MCF 10A (cell line): ENCODE measurements around the gene TTC39C. TPM values are rescaled to one million over a fixed set of nuclear protein-coding genes. Genes with fewer than 3 reads are reported as not detected.

Source experiments
- BruUV-seq: library from RNA; stranded (reverse); fragments of 400-500 nt; replicated peaks from 2 replicates; lab custom pipeline; 2021; lab: Mats Ljungman, UMichigan
- CTCF ChIA-PET: fragments of 300-600 bp; sonication (Branson Sonifier 250); formaldehyde crosslinking; extraction: SDS; loops from one replicate; lab custom pipeline; 2021; ENCODE audit warnings: antibody characterized with exemption, inconsistent platforms; lab: Yijun Ruan, JAX
- POLR2A ChIA-PET: fragments of 300-600, 350-650 bp; sonication (Branson Sonifier 250); formaldehyde crosslinking; extraction: SDS; loops from one replicate; lab custom pipeline; 2020; ENCODE audit warnings: antibody characterized with exemption, inconsistent platforms; lab: Yijun Ruan, JAX
- DNase-seq: peaks from one replicate; pipeline ENCODE4 v3.0.0-alpha.2; 2018; ENCODE audit not compliant: unreplicated experiment
- H3K27ac Mint-ChIP-seq: one replicate; pipeline ENCODE4 v1.8.0; 2022; ENCODE audit warnings: mild to moderate bottlenecking, low read depth, mixed read lengths; ENCODE audit not compliant: unreplicated experiment
- H3K27me3 Mint-ChIP-seq: one replicate; pipeline ENCODE4 v1.8.0; 2022; ENCODE audit warnings: mixed read lengths; ENCODE audit not compliant: insufficient read depth, unreplicated experiment
- H3K36me3 Mint-ChIP-seq: one replicate; pipeline ENCODE4 v1.8.0; 2022; ENCODE audit warnings: mild to moderate bottlenecking, moderate library complexity, mixed read lengths; ENCODE audit not compliant: insufficient read depth, unreplicated experiment
- H3K4me1 Mint-ChIP-seq: one replicate; pipeline ENCODE4 v1.8.0; 2022; ENCODE audit warnings: mixed read lengths; ENCODE audit not compliant: insufficient read depth, unreplicated experiment
- H3K4me3 Mint-ChIP-seq: one replicate; pipeline ENCODE4 v1.8.0; 2022; ENCODE audit warnings: mild to moderate bottlenecking, moderate library complexity, mixed read lengths; ENCODE audit not compliant: unreplicated experiment
- H3K9me3 Mint-ChIP-seq: one replicate; pipeline ENCODE4 v1.8.0; 2022; ENCODE audit warnings: mixed read lengths; ENCODE audit not compliant: unreplicated experiment
- intact Hi-C: fragments of 100-400 bp; cut with micrococcal nuclease; formaldehyde crosslinking; loops from 2 replicates; pipeline ENCODE4 v1.14.1; 2022
- total RNA-seq: library from RNA; stranded (reverse); gene quantifications from 2 replicates; pipeline ENCODE4 v1.2.3, GENCODE V29; 2022
- TF ChIP-seq, protein P1 (sequence below): fragments of 200-600 bp; IDR thresholded peaks from one replicate; pipeline ENCODE4 v1.8.0; 2022; ENCODE audit warnings: antibody characterized with exemption, mild to moderate bottlenecking; ENCODE audit not compliant: unreplicated experiment

TTC39C gene
- total RNA-seq, 1 experiment from 2014 or later, result 12.9 TPM

GRCh38 chr18:23983112-23983511 is 31.4 kb upstream of the TTC39C start:
- intact Hi-C loops, result no loop called here
- H3K27me3 Mint-ChIP-seq, result no peaks in the 10 kb centered on the region
- ChIA-PET CTCF (interaction anchor here (0.6 kb wide), 1 partner anchor 29 kb away, joined by 3 read pairs; no protein-coding TSS in a partner anchor), POLR2A (interaction anchor here (0.9 to 1.3 kb wide), 5 partner anchors 10 to 25 kb away, joined by 3 read pairs; no protein-coding TSS in a partner anchor)
- no peaks in the 10 kb centered on the region for H3K9me3 Mint-ChIP-seq
- H3K4me1 Mint-ChIP-seq, result no peaks in the 10 kb centered on the region
- H3K27ac Mint-ChIP-seq, result no peak overlapping the region
- DNase-seq, result no peak
- no peaks in the 10 kb centered on the region for H3K36me3 Mint-ChIP-seq
- H3K4me3 Mint-ChIP-seq, result no peak overlapping the region
- BruUV-seq, result no TSS peak
- TF ChIP-seq, protein P1, sequence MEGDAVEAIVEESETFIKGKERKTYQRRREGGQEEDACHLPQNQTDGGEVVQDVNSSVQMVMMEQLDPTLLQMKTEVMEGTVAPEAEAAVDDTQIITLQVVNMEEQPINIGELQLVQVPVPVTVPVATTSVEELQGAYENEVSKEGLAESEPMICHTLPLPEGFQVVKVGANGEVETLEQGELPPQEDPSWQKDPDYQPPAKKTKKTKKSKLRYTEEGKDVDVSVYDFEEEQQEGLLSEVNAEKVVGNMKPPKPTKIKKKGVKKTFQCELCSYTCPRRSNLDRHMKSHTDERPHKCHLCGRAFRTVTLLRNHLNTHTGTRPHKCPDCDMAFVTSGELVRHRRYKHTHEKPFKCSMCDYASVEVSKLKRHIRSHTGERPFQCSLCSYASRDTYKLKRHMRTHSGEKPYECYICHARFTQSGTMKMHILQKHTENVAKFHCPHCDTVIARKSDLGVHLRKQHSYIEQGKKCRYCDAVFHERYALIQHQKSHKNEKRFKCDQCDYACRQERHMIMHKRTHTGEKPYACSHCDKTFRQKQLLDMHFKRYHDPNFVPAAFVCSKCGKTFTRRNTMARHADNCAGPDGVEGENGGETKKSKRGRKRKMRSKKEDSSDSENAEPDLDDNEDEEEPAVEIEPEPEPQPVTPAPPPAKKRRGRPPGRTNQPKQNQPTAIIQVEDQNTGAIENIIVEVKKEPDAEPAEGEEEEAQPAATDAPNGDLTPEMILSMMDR, result no peak

DNA sequence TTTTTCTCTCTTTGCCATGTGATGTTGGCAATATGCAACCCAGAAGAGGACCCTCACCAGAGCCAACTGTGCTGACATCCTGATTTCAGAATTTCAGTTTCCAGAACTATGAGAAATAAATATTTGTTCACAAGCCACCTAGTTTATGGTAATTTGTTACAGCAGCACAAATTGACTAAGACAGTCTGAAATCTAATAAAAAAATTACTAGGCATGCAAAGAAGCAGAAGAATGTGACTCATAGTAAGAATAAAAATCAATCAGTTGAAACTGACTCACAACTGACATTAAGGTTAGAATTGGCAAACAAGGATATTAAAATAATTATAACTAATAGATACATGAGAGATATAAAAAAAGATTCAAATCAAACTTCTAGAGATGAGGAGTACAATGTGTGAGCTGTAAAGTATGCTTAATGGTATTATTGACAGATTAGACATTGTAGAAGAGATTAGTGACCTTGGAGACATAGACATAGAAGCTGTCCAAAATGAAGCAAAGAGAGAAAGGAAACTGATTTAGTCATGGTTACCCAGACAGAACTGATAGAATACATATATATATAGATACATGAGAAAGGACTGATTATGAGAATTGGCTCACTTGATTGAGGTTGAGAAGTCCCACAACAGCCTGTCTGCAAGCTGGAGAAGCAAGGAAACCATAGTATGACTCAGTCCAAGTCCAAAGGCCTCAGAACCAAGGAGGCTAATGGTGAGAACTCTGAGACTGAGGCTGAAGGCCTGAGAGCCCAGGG is 27.8 kb upstream of the TTC39C start:
- Mint-ChIP-seq H3K27ac (no peak overlapping the region), H3K4me3 (no peak overlapping the region), H3K9me3 (no peaks in the 10 kb centered on the region), H3K36me3 (no peaks in the 10 kb centered on the region), H3K4me1 (peaks cover 17% of the 10 kb centered on the region), H3K27me3 (no peaks in the 10 kb centered on the region)
- intact Hi-C loops, result no loop called here
- ChIA-PET CTCF (interaction anchor here (0.5 to 1.3 kb wide), 5 partner anchors 11 to 376 kb away, joined by 3 to 4 read pairs (median 3); no protein-coding TSS in a partner anchor), POLR2A (interaction anchor here (0.6 to 1.1 kb wide), 2 partner anchors 18 to 67 kb away, joined by 3 read pairs; no protein-coding TSS in a partner anchor)
- no peak for DNase-seq
- no TSS peak for BruUV-seq
- TF ChIP-seq, protein P1, result no peak

GRCh38 chr18:23990474-23991410 is 23.8 kb upstream of the TTC39C start:
- ChIA-PET POLR2A (interaction anchor here (0.8 to 1.8 kb wide), 6 partner anchors 8 to 31 kb away, joined by 3 to 7 read pairs (median 4); no protein-coding TSS in a partner anchor), CTCF (interaction anchor here (0.5 to 1.2 kb wide), 3 partner anchors 16 to 129 kb away, joined by 3 read pairs; no protein-coding TSS in a partner anchor)
- Mint-ChIP-seq H3K9me3 (no peaks in the 10 kb centered on the region), H3K27ac (no peak overlapping the region), H3K36me3 (no peaks in the 10 kb centered on the region), H3K4me3 (no peak overlapping the region), H3K27me3 (no peaks in the 10 kb centered on the region), H3K4me1 (peaks cover 39% of the 10 kb centered on the region)
- TF ChIP-seq, protein P1, result no peak
- BruUV-seq, result no TSS peak
- intact Hi-C loops, result no loop called here
- DNase-seq, result peak; percentile 52
